ENCODE results near the gene PCBD2.
"Not testable (repeated sequence)": the region's sequence is repeated elsewhere in the genome, so short reads cannot be mapped to it uniquely, and the experiment has no call there.

Gene PCBD2

DNA sequence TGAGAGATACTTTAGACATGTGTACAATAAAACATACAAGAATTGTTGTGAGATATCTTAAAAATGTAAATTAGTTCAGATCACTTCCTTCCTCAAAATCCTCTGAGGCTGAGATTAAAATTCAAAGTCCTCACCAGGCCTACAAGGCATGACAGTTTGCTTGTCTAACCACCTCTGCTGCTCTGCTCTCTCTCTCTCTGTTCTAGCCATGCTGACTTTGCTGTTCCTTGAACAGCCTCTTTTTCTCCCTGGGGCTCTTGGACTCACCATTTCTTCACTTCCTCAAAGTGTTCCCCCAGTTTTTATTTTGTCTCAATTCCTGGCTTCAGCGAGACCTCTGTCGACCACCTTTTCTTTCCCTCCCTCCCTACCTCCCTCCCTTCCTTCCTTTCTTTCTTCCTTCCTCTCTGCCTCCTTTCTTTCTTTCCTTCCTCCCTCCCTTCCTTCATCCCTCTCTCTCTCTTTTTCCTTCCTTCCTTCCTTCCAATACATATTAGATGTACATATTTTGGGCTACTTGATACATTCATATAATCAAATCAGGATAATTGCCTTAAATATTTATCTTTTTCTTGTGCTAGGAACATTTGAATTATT is 89.7 kb downstream of the PCBD2 start:
- Histone ChIP-seq H4K20me1 (ENCODE audit: low read depth, low read length) (no peaks in the 10 kb centered on the region), H3K27me3 (ENCODE audit: low read length) (no peaks in the 10 kb centered on the region), H3K27ac (ENCODE audit: low read depth, low read length) (no peak overlapping the region), H3K36me3 (ENCODE audit: low read length) (peaks cover 3% of the 10 kb centered on the region; the same call in 1 of the 2 replicates), H2AFZ (ENCODE audit: low read depth, low read length, severe bottlenecking) (no peak overlapping the region), H3K4me2 (ENCODE audit: low read depth, low read length, poor library complexity, severe bottlenecking) (no peak overlapping the region), H3K9me3 (ENCODE audit: insufficient read depth, low read length) (no peaks in the 10 kb centered on the region), H3K9ac (ENCODE audit: low read length) (no peak overlapping the region), H3K9me2 (replicated peaks; ENCODE audit: insufficient read depth, low read length) (no peaks in the 10 kb centered on the region), H3K4me3 (ENCODE audit: insufficient read depth, low read length, poor library complexity, severe bottlenecking) (no peak overlapping the region), H3K79me2 (ENCODE audit: insufficient read depth, low read length) (no peaks in the 10 kb centered on the region), H3F3A (ENCODE audit: insufficient read depth) (0 out of 2 replicates have a peak, but pooled peaks cover 4% of the 10 kb centered on the region)
- no peak for TF ChIP-seq EZH2phosphoT487 (conservative IDR thresholded peaks at IDR 0.05; ENCODE audit: low read length)
- TF ChIP-seq, protein P1, sequence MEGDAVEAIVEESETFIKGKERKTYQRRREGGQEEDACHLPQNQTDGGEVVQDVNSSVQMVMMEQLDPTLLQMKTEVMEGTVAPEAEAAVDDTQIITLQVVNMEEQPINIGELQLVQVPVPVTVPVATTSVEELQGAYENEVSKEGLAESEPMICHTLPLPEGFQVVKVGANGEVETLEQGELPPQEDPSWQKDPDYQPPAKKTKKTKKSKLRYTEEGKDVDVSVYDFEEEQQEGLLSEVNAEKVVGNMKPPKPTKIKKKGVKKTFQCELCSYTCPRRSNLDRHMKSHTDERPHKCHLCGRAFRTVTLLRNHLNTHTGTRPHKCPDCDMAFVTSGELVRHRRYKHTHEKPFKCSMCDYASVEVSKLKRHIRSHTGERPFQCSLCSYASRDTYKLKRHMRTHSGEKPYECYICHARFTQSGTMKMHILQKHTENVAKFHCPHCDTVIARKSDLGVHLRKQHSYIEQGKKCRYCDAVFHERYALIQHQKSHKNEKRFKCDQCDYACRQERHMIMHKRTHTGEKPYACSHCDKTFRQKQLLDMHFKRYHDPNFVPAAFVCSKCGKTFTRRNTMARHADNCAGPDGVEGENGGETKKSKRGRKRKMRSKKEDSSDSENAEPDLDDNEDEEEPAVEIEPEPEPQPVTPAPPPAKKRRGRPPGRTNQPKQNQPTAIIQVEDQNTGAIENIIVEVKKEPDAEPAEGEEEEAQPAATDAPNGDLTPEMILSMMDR (IDR thresholded peaks at IDR 0.05; ENCODE audit: insufficient read depth, low read length, poor library complexity, severe bottlenecking), result no peak

DNA sequence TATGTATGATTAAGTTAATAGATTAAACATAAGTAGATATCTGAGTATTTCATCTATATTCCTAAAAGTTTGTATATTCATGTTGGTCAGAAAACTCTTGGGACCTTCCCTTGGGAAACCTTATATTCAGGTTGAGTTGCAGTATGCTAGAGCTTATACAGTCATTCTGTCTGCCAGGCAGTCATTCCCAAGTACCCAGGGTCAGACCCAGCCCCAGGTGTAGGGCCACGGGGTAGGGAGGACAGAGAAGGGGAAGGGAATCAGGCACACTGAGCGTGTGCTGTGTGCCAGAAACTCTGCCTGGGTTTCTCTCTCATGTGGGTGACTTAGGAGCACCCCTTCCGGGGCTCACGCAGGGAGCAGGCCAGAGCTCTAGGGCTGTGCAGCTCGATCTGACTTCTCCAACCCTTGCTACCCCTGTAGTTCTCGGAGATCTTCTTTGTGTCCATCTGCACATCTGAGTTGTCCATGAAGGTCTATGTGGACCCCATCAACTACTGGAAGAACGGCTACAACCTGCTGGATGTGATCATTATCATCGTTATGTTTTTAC is 91.0 kb downstream of the PCBD2 start:
- Histone ChIP-seq H2AFZ (ENCODE audit: low read depth, low read length, severe bottlenecking) (no peak overlapping the region), H3F3A (ENCODE audit: insufficient read depth) (0 out of 2 replicates have a peak, but pooled peaks cover 4% of the 10 kb centered on the region), H3K27me3 (ENCODE audit: low read length) (no peaks in the 10 kb centered on the region), H4K20me1 (ENCODE audit: low read depth, low read length) (no peaks in the 10 kb centered on the region), H3K79me2 (ENCODE audit: insufficient read depth, low read length) (no peaks in the 10 kb centered on the region), H3K27ac (ENCODE audit: low read depth, low read length) (no peak overlapping the region), H3K4me3 (ENCODE audit: insufficient read depth, low read length, poor library complexity, severe bottlenecking) (no peak overlapping the region), H3K9me2 (replicated peaks; ENCODE audit: insufficient read depth, low read length) (no peaks in the 10 kb centered on the region), H3K36me3 (ENCODE audit: low read length) (peaks cover 2% of the 10 kb centered on the region; the same call in 1 of the 2 replicates), H3K9ac (ENCODE audit: low read length) (no peak overlapping the region), H3K4me2 (ENCODE audit: low read depth, low read length, poor library complexity, severe bottlenecking) (no peak overlapping the region), H3K9me3 (ENCODE audit: insufficient read depth, low read length) (no peaks in the 10 kb centered on the region)
- TF ChIP-seq, protein P1 (IDR thresholded peaks at IDR 0.05; ENCODE audit: insufficient read depth, low read length, poor library complexity, severe bottlenecking), result no peak
- no peak for TF ChIP-seq EZH2phosphoT487 (conservative IDR thresholded peaks at IDR 0.05; ENCODE audit: low read length)

DNA sequence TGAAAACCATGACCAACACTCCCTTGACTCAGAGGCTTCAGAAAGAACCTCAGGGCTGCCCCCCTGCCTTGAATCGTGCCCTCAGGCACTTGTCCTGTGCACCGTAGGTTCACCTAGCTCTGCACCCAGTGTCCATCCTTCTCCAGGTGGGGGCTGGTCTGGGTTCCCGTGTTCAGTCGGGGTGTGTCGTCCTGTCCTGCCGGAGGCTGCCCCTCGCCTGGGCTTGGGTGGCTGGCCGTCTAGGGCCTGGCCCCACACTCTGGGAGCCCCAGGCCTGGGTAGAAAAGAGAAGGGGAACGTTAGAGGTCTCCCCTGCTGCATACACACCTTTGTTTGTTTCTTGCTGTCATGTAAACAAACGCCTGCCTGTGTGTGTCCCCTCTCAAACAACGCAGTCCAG is 92.1 kb downstream of the PCBD2 start:
- Histone ChIP-seq H3K4me3 (ENCODE audit: insufficient read depth, low read length, poor library complexity, severe bottlenecking) (no peak overlapping the region), H3K27me3 (ENCODE audit: low read length) (no peaks in the 10 kb centered on the region)

DNA sequence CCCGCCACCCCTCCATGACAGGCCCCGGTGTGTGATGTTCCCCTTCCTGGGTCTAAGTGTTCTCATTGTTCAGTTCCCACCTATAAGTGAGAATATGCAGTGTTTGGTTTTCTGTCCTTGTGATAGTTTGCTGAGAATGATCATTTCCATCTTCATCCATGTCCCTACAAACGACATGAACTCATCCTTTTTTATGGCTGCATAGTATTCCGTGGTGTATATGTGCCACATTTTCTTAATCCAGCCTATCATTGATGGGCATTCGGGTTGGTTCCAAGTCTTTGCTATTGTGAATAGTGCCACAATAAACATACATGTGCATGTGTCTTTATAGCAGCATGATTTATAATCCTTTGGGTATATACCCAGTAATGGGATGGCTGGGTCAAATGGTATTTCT is 93.1 kb downstream of the PCBD2 start:
- H3K79me2 ChIP-seq (ENCODE audit: insufficient read depth, low read length); H3F3A ChIP-seq (ENCODE audit: insufficient read depth); H3K4me3 ChIP-seq (ENCODE audit: insufficient read depth, low read length, poor library complexity, severe bottlenecking); H3K4me2 ChIP-seq (ENCODE audit: low read depth, low read length, poor library complexity, severe bottlenecking); H3K9me2 ChIP-seq (replicated peaks; ENCODE audit: insufficient read depth, low read length); H3K36me3 ChIP-seq (ENCODE audit: low read length); H3K9me3 ChIP-seq (ENCODE audit: insufficient read depth, low read length); H2AFZ ChIP-seq (ENCODE audit: low read depth, low read length, severe bottlenecking); H3K27me3 ChIP-seq (ENCODE audit: low read length); H3K9ac ChIP-seq (ENCODE audit: low read length); H4K20me1 ChIP-seq (ENCODE audit: low read depth, low read length); H3K27ac ChIP-seq (ENCODE audit: low read depth, low read length): not testable (repeated sequence)

More for the DNA sequence above, 92.1 kb downstream of the PCBD2 start:
- H3K9me2 ChIP-seq (replicated peaks; ENCODE audit: insufficient read depth, low read length), result no peaks in the 10 kb centered on the region
- no peaks in the 10 kb centered on the region for H3K79me2 ChIP-seq (ENCODE audit: insufficient read depth, low read length)
- 0 out of 2 replicates have a peak, but pooled peaks cover 4% of the 10 kb centered on the region for H3F3A ChIP-seq (ENCODE audit: insufficient read depth)
- no peaks in the 10 kb centered on the region for H3K36me3 ChIP-seq (ENCODE audit: low read length)
- H2AFZ ChIP-seq (ENCODE audit: low read depth, low read length, severe bottlenecking), result no peak overlapping the region
- TF ChIP-seq, protein P1 (IDR thresholded peaks at IDR 0.05; ENCODE audit: insufficient read depth, low read length, poor library complexity, severe bottlenecking), result no peak
- TF ChIP-seq EZH2phosphoT487 (conservative IDR thresholded peaks at IDR 0.05; ENCODE audit: low read length), result no peak
- H3K27ac ChIP-seq (ENCODE audit: low read depth, low read length), result no peak overlapping the region
- no peak overlapping the region for H3K9ac ChIP-seq (ENCODE audit: low read length)
- H3K4me2 ChIP-seq (ENCODE audit: low read depth, low read length, poor library complexity, severe bottlenecking), result no peak overlapping the region
- no peaks in the 10 kb centered on the region for H4K20me1 ChIP-seq (ENCODE audit: low read depth, low read length)
- H3K9me3 ChIP-seq (ENCODE audit: insufficient read depth, low read length), result no peaks in the 10 kb centered on the region
